Adrenal gland (tissue), 12 donors: ENCODE results near the gene NHERF2. TPM values are rescaled to one million over a fixed set of nuclear protein-coding genes. Genes with fewer than 3 reads are reported as not detected.
A peak's percentile ranks its signal among the peaks of the same experiment; 100 is the strongest.

ENCODE experiments used
- DNase-seq, 7 donors: peaks; one replicate each; pipeline ENCODE4 v3.0.0-alpha.2; 2019 to 2020
- H3K27ac ChIP-seq, 5 donors: fragments of 200-600 bp; sonication (generic) in 4 of 5; 1 replicate in 3 of 5; 2 replicates in 2 of 5; pipeline versions ENCODE4 v1.5.1 to v1.8.0; 2016 to 2020; ENCODE audit warnings: mild to moderate bottlenecking in 1 of 5
- H3K27me3 ChIP-seq: fragments of 200-600 bp; 2 replicates; pipeline ENCODE4 v1.8.0; 2021
- H3K36me3 ChIP-seq, 2 donors: fragments of 200-600 bp; replicated peaks in 1 of 2; 1 replicate in 1 of 2; 2 replicates in 1 of 2; pipeline versions ENCODE4 v1.5.1 to v1.8.0; 2018 to 2022
- H3K4me1 ChIP-seq, 2 donors: fragments of 200-600 bp; replicated peaks in 1 of 2; 1 replicate in 1 of 2; 2 replicates in 1 of 2; pipeline versions ENCODE4 v1.5.1 to v1.8.0; 2018 to 2021
- H3K4me3 ChIP-seq, 4 donors: fragments of 200-600 bp; sonication (generic) in 3 of 4; one replicate each; pipeline ENCODE4 v1.5.1; 2016 to 2018
- H3K9me3 ChIP-seq, 3 donors: fragments of 200-600 bp; sonication (generic) in 1 of 3; replicated peaks in 1 of 3; 1 replicate in 2 of 3; 2 replicates in 1 of 3; pipeline versions ENCODE4 v1.5.1 to v1.8.0; 2016 to 2021
- CTCF ChIP-seq, 6 experiments: fragments of 450-650 bp in 4 of 6; fragments of 200-600 bp in 2 of 6; sonication (generic) in 1 of 6; IDR thresholded peaks; 1 replicate in 5 of 6; 2 replicates in 1 of 6; pipeline versions ENCODE4 v1.5.1 to v1.8.0; 2016 to 2021; ENCODE audit warnings: antibody characterized with exemption in 6 of 6, mild to moderate bottlenecking in 2 of 6, moderate library complexity in 1 of 6
- POLR2A ChIP-seq, 2 donors: fragments of 450-650 bp; IDR thresholded peaks; one replicate each; pipeline ENCODE4 v1.6.1; 2017; ENCODE audit warnings: antibody characterized with exemption in 2 of 2, mild to moderate bottlenecking in 2 of 2, moderate library complexity in 1 of 2
- WGBS, 4 donors: extraction: QIAGEN DNeasy Blood & Tissue Kit in 2 of 4; methylation state at CpG; one replicate each; pipeline versions ENCODE4 v1.1.5 to v1.1.7; 2013 to 2017; 5-methylcytosine and 5-hydroxymethylcytosine counted together
- intact Hi-C, 2 donors: fragments of 100-400 bp; cut with DNase I; formaldehyde crosslinking; loops; one replicate each; pipeline versions ENCODE4 v1.14.1 to v1.15.0; 2022 to 2023
- polyA plus RNA-seq, 3 donors: library from polyadenylated mRNA; stranded (reverse); fragments of 200-250 nt in 2 of 3; fragments of 350-450 nt in 1 of 3; fragmentation: Illumina TruSeq in 1 of 3; extraction: RNeasy Lipid Tissue Mini Kit (QIAGEN cat#74804) in 1 of 3; gene quantifications; one replicate each; pipeline ENCODE4 v1.2.3, GENCODE V29; 2013 to 2014
- total RNA-seq, 9 donors: library from RNA; depleted of rRNA in 4 of 9; stranded (reverse); fragments of >200 nt in 4 of 9; fragments of 120-200 nt in 1 of 9; fragmentation: NEBNext Ultra II Directional in 1 of 9; extraction: Animal tissue kit (Norgen Biotek cat#: 25700) in 1 of 9; gene quantifications; one replicate each; pipeline versions ENCODE4 v1.1.0 to v1.2.4, GENCODE V29; 2013 to 2023
- donor health status: healthy with polysubstance abuse.
- donor health status: Bipolar disorder and iron deficiency.
- donor health status: DM: yes; HTN: yes; CAD: no.
- donor health status: DM: no; HTN: no; CAD: no.
- donor health status: DM: no; HTN: no; CAD: no.
- donor health status: DM: yes; HTN: yes; CAD: no.

Gene NHERF2
- total and polyA plus RNA-seq, 12 donors: 12.5 to 263 (median 67.7) TPM

GRCh38 chr16:1999866-2000514 is 26.7 kb upstream of the NHERF2 start:
- Histone ChIP-seq H3K27me3 (no peaks in the 10 kb centered on the region), H3K36me3 (peaks cover 0 to 57% of the 10 kb centered on the region in 2 donors), H3K4me1 (peaks cover 0 to 36% of the 10 kb centered on the region in 2 donors), H3K9me3 (no peaks in the 10 kb centered on the region), H3K27ac (peak overlapping the region in 1 of 5 donors; percentile 76), H3K4me3 (no peak overlapping the region)
- no peak for TF ChIP-seq POLR2A (IDR thresholded peaks at IDR 0.05)
- no peak for TF ChIP-seq CTCF (IDR thresholded peaks at IDR 0.05)
- no peak for DNase-seq
- intact Hi-C loops: no loop called here
- 82 to 90% (median 89%) methylated on average over 16 to 28 of the region's 28 CpGs for WGBS, 4 donors

- 92 to 95% (median 95%) methylated on average over 7 to 19 of the region's 19 CpGs for WGBS, 4 donors
- intact Hi-C loops: no loop called here
- H3K36me3 ChIP-seq: peaks cover 0 to 57% of the 10 kb centered on the region in 2 donors
Measured at GRCh38 chr16:2001035-2001434, 25.7 kb upstream of the NHERF2 start.

DNA sequence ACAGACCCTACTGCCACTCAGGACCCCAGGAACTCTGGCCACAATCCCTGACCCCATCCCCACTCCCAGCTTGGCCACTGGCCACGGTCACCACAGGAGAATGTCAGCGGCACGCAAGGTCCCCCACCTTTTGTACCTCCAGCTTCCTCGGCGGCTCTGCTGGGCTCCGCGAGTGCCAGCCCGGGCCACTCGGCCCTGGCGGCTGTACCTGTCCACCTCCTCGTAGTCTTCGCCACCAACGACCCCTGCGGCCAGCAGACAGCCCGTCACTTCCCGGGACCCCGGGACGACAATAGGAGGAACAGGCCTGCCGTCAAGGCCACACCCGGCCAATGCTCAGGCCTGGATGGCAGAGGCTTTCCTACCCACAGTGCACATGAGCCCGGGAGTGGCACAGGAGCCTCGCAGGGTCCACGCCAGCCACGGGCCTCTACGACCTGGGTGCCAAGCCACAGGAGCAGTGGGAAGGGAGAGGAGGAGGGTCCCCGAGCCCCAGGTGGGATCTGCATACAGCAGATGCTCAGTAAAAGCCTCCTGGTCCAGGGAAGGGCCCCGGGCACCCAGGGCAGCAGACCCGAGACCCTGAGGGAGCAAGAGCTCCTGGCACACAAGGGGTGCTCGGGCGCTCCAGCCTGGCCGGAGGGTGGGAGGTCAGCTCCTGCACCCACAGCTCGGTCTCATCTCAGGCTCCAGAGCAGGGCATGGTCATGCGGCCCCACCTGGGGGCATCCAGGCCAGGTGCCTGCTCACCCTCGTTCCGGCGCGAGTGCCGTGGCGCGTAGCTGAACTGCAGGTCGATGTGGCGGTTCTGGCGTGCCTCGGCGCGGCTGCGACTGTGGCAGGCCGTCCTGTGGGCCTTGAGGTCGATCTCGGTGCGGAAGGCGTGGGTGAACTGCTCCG is 25.0 kb upstream of the NHERF2 start:
- TF ChIP-seq POLR2A (IDR thresholded peaks at IDR 0.05): no peak
- no peak for TF ChIP-seq CTCF (IDR thresholded peaks at IDR 0.05)
- intact Hi-C loops: no loop called here
- WGBS, 4 donors: 93 to 97% (median 96%) methylated on average over 33 to 53 of the region's 53 CpGs
- DNase-seq: no peak
- H3K4me1 ChIP-seq: peaks cover 0 to 41% of the 10 kb centered on the region in 2 donors
- H3K4me3 ChIP-seq: no peak overlapping the region
- H3K9me3 ChIP-seq: no peaks in the 10 kb centered on the region
- H3K27ac ChIP-seq: no peak overlapping the region
- peaks cover 0 to 57% of the 10 kb centered on the region in 2 donors for H3K36me3 ChIP-seq
- H3K27me3 ChIP-seq: no peaks in the 10 kb centered on the region

More at GRCh38 chr16:2001035-2001434, 25.7 kb upstream of the NHERF2 start:
- Histone ChIP-seq H3K27ac (no peak overlapping the region), H3K27me3 (no peaks in the 10 kb centered on the region), H3K4me3 (no peak overlapping the region), H3K4me1 (peaks cover 0 to 43% of the 10 kb centered on the region in 2 donors), H3K9me3 (no peaks in the 10 kb centered on the region)
- TF ChIP-seq CTCF (IDR thresholded peaks at IDR 0.05) (no peak), POLR2A (IDR thresholded peaks at IDR 0.05) (no peak)
- no peak for DNase-seq
